GM21737 (cell line): Measurements from ENCODE around the gene NOC4L.
"Not testable (repeated sequence)": the region's sequence is repeated elsewhere in the genome, so short reads cannot be mapped to it uniquely, and the experiment has no call there.

Source experiments
- ATAC-seq: cut with Tn5 transposase; IDR thresholded peaks from one replicate; pipeline ENCODE4 v1.9.1; 2021; ENCODE audit warnings: mild to moderate bottlenecking, moderate library complexity; ENCODE audit not compliant: unreplicated experiment

The NOC4L gene

GRCh38 chr12:132144115-132144809 lies at the start of gene NOC4L, which contains the start of gene DDX51:
Gene NOC4L, plus strand, starts transcription at chr12:132144457. Its CDS starts 32 bp downstream, at chr12:132144489.
Gene DDX51, minus strand, starts transcription at chr12:132144319. Its CDS starts 23 bp downstream, at chr12:132144296.
- peak; percentile 72 for ATAC-seq

GRCh38 chr12:132095520-132096409 lies 48.5 kb upstream of the NOC4L start:
- ATAC-seq, result no peak

GRCh38 chr12:132099739-132100138 lies 44.5 kb upstream of the NOC4L start:
- no peak for ATAC-seq

- ATAC-seq, result no peak
Measured at GRCh38 chr12:132100306-132101065, 43.8 kb upstream of the NOC4L start.

- no peak for ATAC-seq
Measured at GRCh38 chr12:132102297-132102696, 42.0 kb upstream of the NOC4L start.

- not testable (repeated sequence) for ATAC-seq
Measured at GRCh38 chr12:132103072-132103471, 41.2 kb upstream of the NOC4L start.

GRCh38 chr12:132103542-132104308 lies 40.5 kb upstream of the NOC4L start:
- no peak for ATAC-seq

- no peak for ATAC-seq
Measured at GRCh38 chr12:132105467-132105866, 38.8 kb upstream of the NOC4L start.

GRCh38 chr12:132106921-132107320 lies 37.3 kb upstream of the NOC4L start:
- ATAC-seq, result no peak

- ATAC-seq, result no peak
Measured at GRCh38 chr12:132108211-132108832, 35.9 kb upstream of the NOC4L start.

GRCh38 chr12:132109741-132110140 lies 34.5 kb upstream of the NOC4L start:
- ATAC-seq, result no peak

GRCh38 chr12:132110677-132111076 lies 33.6 kb upstream of the NOC4L start:
- no peak for ATAC-seq

GRCh38 chr12:132111654-132112304 lies 32.5 kb upstream of the NOC4L start:
- no peak for ATAC-seq

GRCh38 chr12:132114667-132115066 lies 29.6 kb upstream of the NOC4L start:
- no peak for ATAC-seq

GRCh38 chr12:132115500-132115899 lies 28.8 kb upstream of the NOC4L start:
- no peak for ATAC-seq

- no peak for ATAC-seq
Measured at GRCh38 chr12:132116709-132117557, 27.3 kb upstream of the NOC4L start.

- ATAC-seq, result no peak
Measured at GRCh38 chr12:132117558-132117875, 26.7 kb upstream of the NOC4L start.

GRCh38 chr12:132118876-132119275 lies 25.4 kb upstream of the NOC4L start:
- ATAC-seq, result no peak

- ATAC-seq, result no peak
Measured at GRCh38 chr12:132121283-132121682, 23.0 kb upstream of the NOC4L start.
